ENCODE measurements around the gene CACNB2. TPM values are rescaled to one million over a fixed set of nuclear protein-coding genes. Genes with fewer than 3 reads are reported as not detected.

The CACNB2 gene
- total and polyA plus RNA-seq, 10 of the 15 experiments (the other 5 are each of a cell fraction or from before 2014, with no cell fraction given): 0.62 to 8.1 (median 1.2) TPM

GRCh38 chr10:18456984-18457383, 316.8 kb downstream of the CACNB2 start (continued):
- TF ChIP-seq ZNF687 (IDR thresholded peaks at IDR 0.05): peak; percentile 26; the same call in 1 of the 2 replicates

GRCh38 chr10:18460032-18460431, 319.8 kb downstream of the CACNB2 start:
- in situ Hi-C loops (cut with MboI): no loop called here
- no peak overlapping the region for H3K4me2 ChIP-seq (ENCODE audit: control insufficient read depth, insufficient read depth)
- CTCF ChIA-PET: interaction anchor here (0.9 to 1.8 kb wide), 4 partner anchors 8 to 59 kb away, joined by 3 to 7 read pairs (median 4); no protein-coding TSS in a partner anchor
- RAD21 ChIA-PET (ENCODE audit: unreplicated experiment): interaction anchor here (0.7 to 3.0 kb wide), 3 partner anchors 12 to 329 kb away, joined by 3 to 15 read pairs (median 3); no protein-coding TSS in a partner anchor
- H3K9me3 ChIP-seq (replicated peaks; ENCODE audit: control insufficient read depth, insufficient read depth, low read length): no peaks in the 10 kb centered on the region
- FAIRE-seq: no peak
- peaks cover 4% of the 10 kb centered on the region; the same call in 1 of the 2 replicates for H3K4me1 ChIP-seq (ENCODE audit: control insufficient read depth, insufficient read depth, low read length)
- ATAC-seq: no peak
- SMC1A ChIA-PET (ENCODE audit: uncharacterized antibody, unreplicated experiment): interaction anchor here (0.6 to 4.2 kb wide), 5 partner anchors 9 to 59 kb away, joined by 3 to 25 read pairs (median 5); no protein-coding TSS in a partner anchor
- no peaks in the 10 kb centered on the region for H3K36me3 ChIP-seq (ENCODE audit: control insufficient read depth in 2 of 2, insufficient read depth in 2 of 2, low read length in 1 of 2)
- intact Hi-C loops (cut with micrococcal nuclease; ENCODE audit: unreplicated experiment): no loop called here
- no peaks in the 10 kb centered on the region for H3K79me2 ChIP-seq (ENCODE audit: control insufficient read depth, insufficient read depth, low read length)
- TF ChIP-seq MYB (IDR thresholded peaks at IDR 0.05; ENCODE audit: borderline replicate concordance, low read depth, low read length) (no peak), FOXK2 (IDR thresholded peaks at IDR 0.05) (no peak), SUZ12 (IDR thresholded peaks at IDR 0.05; ENCODE audit: unreplicated experiment) (no peak)
- 66% methylated on average over 2 of the region's 2 CpGs for WGBS (ENCODE audit: insufficient coverage, insufficient replicate concordance, low lambda C conversion rate, missing lambda C conversion rate)
- no peaks in the 10 kb centered on the region for H4K20me1 ChIP-seq (ENCODE audit: control insufficient read depth, insufficient read depth)
- DNase-seq (ENCODE audit: low read depth, low spot score): no peak
- BruUV-seq (replicated peaks): no TSS peak
- H2AFZ ChIP-seq (ENCODE audit: control insufficient read depth, low read depth, low read length): no peak overlapping the region
- POLR2A ChIA-PET: interaction anchor here (0.6 to 1.0 kb wide), 2 partner anchors 31 to 604 kb away, joined by 3 to 5 read pairs; no protein-coding TSS in a partner anchor
- H3K9ac ChIP-seq (ENCODE audit: control insufficient read depth, insufficient read depth, low read length): no peak overlapping the region
- H3K4me3 ChIP-seq: no peak overlapping the region
- no peaks in the 10 kb centered on the region for H3K27me3 ChIP-seq (replicated peaks in 1 of 2; ENCODE audit: control insufficient read depth in 2 of 2, insufficient read depth in 2 of 2, low read length in 1 of 2)
- H3K27ac ChIP-seq (ENCODE audit: control insufficient read depth, insufficient read depth): no peak overlapping the region

Data from GM12878 (cell line).